HFF-Myc (cell line): ENCODE measurements around the gene GRID1.

Experiments used
- DNase-seq: peaks from one replicate; pipeline ENCODE4 v3.0.0-alpha.2; 2011; ENCODE audit warnings: low read depth; ENCODE audit errors: extremely low read depth
- H3K4me3 ChIP-seq: replicated peaks from 2 replicates; pipeline ENCODE4 v1.5.1; 2011; ENCODE audit warnings: low read depth, mild to moderate bottlenecking, control low read depth, low read length
- TF ChIP-seq, protein P1 (sequence below): IDR thresholded peaks from 2 replicates; pipeline ENCODE4 v1.5.1; 2012; ENCODE audit warnings: mild to moderate bottlenecking, low read depth, low read length, control low read depth; ENCODE audit errors: missing control alignments

Gene GRID1

DNA sequence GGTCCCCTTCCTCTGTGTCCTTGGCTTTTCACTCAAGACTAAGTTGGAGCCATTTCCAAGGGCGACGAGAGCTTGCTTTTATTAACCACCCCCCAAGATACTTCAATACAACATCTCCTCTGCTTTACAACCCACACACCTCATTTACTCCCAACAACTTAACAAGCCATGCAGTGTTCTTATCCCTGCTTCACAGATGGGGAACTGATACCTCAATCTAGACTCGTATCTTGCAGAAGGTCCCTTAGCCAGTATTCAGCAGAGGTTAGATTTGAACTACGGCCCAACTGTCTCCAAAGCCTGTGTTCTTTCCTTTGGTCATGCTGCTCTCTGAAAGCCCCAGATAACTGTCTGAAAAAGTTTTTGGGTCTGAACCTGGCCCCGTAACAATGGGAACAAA is 444.8 kb downstream of the GRID1 start:
- no peak for DNase-seq

DNA sequence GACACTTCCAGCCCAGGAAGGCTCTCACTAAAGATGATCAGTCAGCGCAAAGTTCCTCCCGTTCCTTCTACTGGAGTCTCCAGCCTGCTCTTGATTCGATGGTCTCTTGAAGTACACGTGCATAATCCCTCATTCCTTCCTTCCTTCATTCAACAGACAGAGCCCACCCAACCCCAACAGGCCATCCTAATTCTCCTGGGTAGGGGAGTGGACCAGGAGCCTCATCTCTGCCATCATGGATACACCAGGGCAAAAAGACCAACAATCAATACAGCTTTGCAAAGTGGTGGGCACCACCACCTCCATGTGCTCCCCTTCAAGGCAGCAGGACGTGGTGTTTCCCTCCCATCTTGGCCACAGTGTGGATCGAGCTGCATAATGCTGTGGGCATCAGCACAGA is 446.3 kb downstream of the GRID1 start:
- TF ChIP-seq, protein P1, sequence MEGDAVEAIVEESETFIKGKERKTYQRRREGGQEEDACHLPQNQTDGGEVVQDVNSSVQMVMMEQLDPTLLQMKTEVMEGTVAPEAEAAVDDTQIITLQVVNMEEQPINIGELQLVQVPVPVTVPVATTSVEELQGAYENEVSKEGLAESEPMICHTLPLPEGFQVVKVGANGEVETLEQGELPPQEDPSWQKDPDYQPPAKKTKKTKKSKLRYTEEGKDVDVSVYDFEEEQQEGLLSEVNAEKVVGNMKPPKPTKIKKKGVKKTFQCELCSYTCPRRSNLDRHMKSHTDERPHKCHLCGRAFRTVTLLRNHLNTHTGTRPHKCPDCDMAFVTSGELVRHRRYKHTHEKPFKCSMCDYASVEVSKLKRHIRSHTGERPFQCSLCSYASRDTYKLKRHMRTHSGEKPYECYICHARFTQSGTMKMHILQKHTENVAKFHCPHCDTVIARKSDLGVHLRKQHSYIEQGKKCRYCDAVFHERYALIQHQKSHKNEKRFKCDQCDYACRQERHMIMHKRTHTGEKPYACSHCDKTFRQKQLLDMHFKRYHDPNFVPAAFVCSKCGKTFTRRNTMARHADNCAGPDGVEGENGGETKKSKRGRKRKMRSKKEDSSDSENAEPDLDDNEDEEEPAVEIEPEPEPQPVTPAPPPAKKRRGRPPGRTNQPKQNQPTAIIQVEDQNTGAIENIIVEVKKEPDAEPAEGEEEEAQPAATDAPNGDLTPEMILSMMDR, result no peak
- DNase-seq, result no peak

More for the DNA sequence above, 444.8 kb downstream of the GRID1 start:
- TF ChIP-seq, protein P1, result no peak
- no peak overlapping the region for H3K4me3 ChIP-seq

DNA sequence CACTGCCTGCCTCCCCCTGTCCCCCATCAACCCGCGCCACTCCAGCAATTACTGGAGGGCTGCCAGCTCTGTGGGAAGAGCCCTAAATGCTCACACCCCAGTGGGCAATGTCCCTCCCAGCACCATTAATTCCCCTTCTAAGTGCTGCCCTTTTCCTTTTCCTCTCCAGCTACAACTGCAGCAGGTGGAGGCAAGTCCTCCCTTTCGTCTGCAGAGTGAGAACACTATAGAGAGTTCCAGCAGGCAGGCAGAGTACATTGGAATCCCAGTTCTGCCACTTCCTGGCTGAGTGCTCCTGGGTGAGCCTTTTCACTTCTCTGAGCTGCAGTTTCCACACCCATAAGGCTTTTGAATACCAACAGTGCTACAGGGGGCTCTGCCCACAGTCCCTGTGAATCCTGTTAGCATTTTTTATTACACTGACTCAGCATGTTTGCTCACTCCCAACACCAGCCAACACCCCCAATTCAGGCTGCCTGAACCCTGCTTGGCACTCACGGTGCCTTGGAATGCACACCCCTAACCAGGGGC is 447.0 kb downstream of the GRID1 start:
- H3K4me3 ChIP-seq, result no peak overlapping the region
- no peak for DNase-seq
- TF ChIP-seq, protein P1, result no peak

More for the DNA sequence above, 446.3 kb downstream of the GRID1 start:
- no peak overlapping the region for H3K4me3 ChIP-seq

DNA sequence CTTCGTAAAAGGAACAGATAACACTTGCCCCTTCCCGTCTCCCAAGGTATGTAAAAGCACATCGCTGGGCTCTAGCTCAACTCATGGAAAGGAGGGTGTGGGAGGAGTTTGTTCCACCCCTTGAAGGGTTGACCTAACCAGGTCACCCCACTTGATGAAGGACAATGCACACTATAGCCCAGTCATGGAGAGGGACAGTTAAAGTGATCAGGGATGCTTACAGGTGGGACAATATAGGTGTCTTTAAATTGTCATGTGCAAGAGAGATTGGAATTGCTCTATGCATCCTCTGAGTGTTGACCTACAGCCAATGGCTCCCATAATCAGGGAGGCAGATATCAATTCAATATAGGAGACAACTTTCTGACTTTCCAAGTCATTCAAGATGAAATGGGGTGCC is 448.2 kb downstream of the GRID1 start:
- no peak for DNase-seq
- TF ChIP-seq, protein P1, result no peak
- H3K4me3 ChIP-seq, result no peak overlapping the region

DNA sequence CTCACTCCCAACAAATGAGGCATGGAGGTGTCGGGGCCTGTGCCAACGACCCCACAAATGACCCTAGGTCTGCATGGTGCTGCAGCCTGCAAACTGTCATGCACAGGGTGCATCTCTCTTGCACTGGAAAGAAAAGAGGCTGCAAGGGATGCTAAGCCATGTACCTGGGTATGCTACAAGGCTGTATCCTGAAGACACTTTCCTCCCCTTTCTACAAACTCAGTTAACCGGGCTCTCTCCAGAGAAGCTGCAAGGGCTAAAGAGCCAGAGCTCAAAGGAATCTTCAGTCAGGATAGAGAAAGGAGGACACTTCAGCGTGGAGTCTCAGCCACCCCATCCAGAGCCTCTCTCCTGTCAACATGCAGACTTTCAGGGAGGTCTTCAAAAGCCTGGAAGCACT is 449.0 kb downstream of the GRID1 start:
- no peak for DNase-seq
- no peak overlapping the region for H3K4me3 ChIP-seq
- TF ChIP-seq, protein P1, result no peak

DNA sequence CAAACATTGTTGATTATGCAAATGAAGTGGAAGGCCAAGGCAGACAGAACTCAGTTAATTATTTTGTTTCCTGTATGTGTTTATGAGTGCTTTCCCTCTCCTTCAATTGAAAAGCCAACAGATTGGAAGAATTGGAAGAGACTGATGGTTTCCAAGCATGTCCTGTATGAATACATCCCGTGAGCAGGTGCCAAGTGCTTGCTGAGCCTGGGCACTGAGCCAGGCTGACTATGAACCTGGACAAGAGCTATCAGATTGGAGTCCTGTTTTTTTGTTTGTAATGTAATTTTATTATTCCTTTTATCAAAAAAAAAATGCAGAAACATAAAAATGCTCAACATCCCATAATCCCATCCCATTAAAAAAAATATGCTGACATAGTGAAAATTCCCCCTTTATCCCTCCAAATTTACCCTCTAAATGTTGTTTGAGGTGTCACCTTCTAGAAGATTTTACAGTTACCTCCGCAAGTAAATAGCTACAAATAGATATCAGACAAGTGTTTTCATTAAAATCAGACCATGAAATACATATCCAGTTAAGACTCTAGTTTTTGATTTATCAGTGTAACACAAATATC is 449.5 kb downstream of the GRID1 start:
- no peak overlapping the region for H3K4me3 ChIP-seq
- TF ChIP-seq, protein P1, result no peak
- no peak for DNase-seq

DNA sequence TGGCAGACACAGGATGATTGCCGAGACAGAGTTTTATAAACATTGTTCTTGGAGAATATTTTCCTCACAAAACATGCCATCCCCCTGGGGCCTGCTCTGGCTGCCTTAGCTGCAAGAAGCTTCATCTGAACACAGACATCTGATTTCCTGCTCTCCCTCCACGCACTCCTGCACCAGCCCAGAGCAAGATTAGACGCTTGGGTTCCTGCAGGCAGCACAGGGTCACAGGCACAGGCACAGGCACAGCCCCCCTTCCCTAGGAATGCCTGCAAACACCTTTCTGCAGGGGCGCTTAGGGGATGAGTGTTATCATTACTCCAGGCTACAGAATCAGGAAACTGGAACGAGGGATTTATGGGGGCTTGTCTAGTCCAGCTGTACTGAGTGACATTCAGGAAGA is 450.3 kb downstream of the GRID1 start:
- TF ChIP-seq, protein P1, result no peak
- no peak for DNase-seq
- no peak overlapping the region for H3K4me3 ChIP-seq
